Activated naive CD4-positive, alpha-beta T cell treated with anti-CD3 and anti-CD28 coated beads, Interleukin-2, amount 50 U/mL, for 24 hours (primary cell): ENCODE measurements around the gene RAB4A.
"Not testable (repeated sequence)": the region's sequence is repeated elsewhere in the genome, so short reads cannot be mapped to it uniquely, and the experiment has no call there.

Source experiments
- H3K27ac Mint-ChIP-seq: one replicate; pipeline ENCODE4 v1.8.0; 2021; ENCODE audit warnings: mild to moderate bottlenecking, mixed read lengths
- H3K27me3 Mint-ChIP-seq: one replicate; pipeline ENCODE4 v1.8.0; 2021; ENCODE audit warnings: mixed read lengths
- H3K36me3 Mint-ChIP-seq: one replicate; pipeline ENCODE4 v1.8.0; 2021; ENCODE audit warnings: mixed read lengths
- H3K4me1 Mint-ChIP-seq: one replicate; pipeline ENCODE4 v1.8.0; 2021; ENCODE audit warnings: mixed read lengths
- H3K4me3 Mint-ChIP-seq: one replicate; pipeline ENCODE4 v1.8.0; 2021; ENCODE audit warnings: mild to moderate bottlenecking, mixed read lengths
- H3K9me3 Mint-ChIP-seq: one replicate; pipeline ENCODE4 v1.8.0; 2021; ENCODE audit warnings: mixed read lengths

RAB4A gene

DNA sequence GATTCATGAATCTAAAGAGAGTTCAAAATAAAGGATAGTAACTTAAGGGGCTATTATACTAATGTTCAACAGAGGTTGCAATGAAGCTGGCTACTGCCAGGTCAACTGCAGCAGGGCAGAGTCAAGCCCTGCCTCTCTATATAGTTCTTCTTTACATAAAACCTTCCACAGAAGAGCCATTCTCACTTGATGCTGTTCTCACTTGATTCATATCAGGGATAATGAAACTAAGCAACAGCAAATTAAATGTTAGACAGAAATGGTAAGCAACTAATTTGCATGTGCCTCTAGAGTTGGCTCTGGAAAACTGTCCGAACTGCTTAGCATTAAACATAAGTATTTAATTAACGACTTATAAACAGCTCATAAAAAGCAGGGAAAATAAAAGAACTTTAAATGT is 54.5 kb downstream of the RAB4A start:
- H3K36me3 Mint-ChIP-seq: peaks cover 18% of the 10 kb centered on the region
- no peaks in the 10 kb centered on the region for H3K27me3 Mint-ChIP-seq
- peak overlapping the region; percentile 13 for H3K27ac Mint-ChIP-seq

GRCh38 chr1:229325853-229326487 is 55.1 kb downstream of the RAB4A start:
- Mint-ChIP-seq H3K27ac (peak overlapping the region; percentile 79), H3K9me3 (no peaks in the 10 kb centered on the region), H3K27me3 (no peaks in the 10 kb centered on the region), H3K36me3 (peaks cover 18% of the 10 kb centered on the region), H3K4me1 (peaks cover 16% of the 10 kb centered on the region), H3K4me3 (peak overlapping the region; percentile 78)

More for the DNA sequence above, 54.5 kb downstream of the RAB4A start:
- Mint-ChIP-seq H3K4me1 (peaks cover 16% of the 10 kb centered on the region), H3K9me3 (no peaks in the 10 kb centered on the region), H3K4me3 (peak overlapping the region; percentile 78)

DNA sequence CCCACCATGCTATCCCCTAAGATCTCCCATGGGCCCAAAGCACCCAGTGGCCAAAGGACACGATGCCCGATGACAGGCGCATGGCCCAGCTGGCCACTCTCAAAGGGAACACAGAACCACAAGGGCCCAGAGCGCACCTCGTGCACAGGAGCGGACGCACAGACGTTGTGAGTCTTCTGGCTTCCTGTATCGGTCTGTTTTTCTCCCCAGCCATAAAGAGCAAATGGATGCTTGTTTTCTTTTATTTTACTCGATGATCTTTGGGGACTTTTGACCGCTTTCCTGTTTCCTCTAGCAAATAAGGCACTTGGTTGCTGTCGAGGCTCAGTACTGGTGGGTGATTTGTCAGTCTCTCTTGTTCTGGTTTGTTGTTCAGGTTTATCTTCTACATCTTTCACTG is 55.7 kb downstream of the RAB4A start:
- no peaks in the 10 kb centered on the region for H3K27me3 Mint-ChIP-seq
- H3K27ac Mint-ChIP-seq: peak overlapping the region; percentile 73
- peaks cover 16% of the 10 kb centered on the region for H3K4me1 Mint-ChIP-seq
- H3K4me3 Mint-ChIP-seq: peak overlapping the region; percentile 64
- H3K9me3 Mint-ChIP-seq: no peaks in the 10 kb centered on the region
- peaks cover 18% of the 10 kb centered on the region for H3K36me3 Mint-ChIP-seq

DNA sequence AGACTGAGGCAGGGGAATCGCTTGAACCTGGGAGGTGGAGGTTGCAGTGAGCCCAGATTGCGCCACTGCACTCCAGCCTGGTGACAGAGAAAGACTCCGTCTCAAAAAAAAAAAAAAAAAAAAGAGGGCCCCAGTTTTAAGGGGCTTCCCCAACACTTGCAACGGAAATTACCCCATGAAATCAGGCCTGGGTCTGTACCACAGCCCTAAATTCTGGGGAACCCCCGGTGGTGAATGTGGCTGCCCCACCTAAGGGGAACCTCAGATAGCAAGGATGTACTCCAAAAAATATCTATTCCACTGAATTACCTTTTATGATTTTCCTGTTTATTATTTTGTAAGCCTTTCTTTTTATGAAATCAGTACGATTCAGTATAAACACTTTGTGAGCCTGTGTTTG is 56.9 kb downstream of the RAB4A start:
- not testable (repeated sequence) for H3K4me3 Mint-ChIP-seq, H3K9me3 Mint-ChIP-seq, H3K27ac Mint-ChIP-seq, H3K27me3 Mint-ChIP-seq
- H3K4me1 Mint-ChIP-seq: peaks cover 16% of the 10 kb centered on the region
- H3K36me3 Mint-ChIP-seq: peaks cover 14% of the 10 kb centered on the region

DNA sequence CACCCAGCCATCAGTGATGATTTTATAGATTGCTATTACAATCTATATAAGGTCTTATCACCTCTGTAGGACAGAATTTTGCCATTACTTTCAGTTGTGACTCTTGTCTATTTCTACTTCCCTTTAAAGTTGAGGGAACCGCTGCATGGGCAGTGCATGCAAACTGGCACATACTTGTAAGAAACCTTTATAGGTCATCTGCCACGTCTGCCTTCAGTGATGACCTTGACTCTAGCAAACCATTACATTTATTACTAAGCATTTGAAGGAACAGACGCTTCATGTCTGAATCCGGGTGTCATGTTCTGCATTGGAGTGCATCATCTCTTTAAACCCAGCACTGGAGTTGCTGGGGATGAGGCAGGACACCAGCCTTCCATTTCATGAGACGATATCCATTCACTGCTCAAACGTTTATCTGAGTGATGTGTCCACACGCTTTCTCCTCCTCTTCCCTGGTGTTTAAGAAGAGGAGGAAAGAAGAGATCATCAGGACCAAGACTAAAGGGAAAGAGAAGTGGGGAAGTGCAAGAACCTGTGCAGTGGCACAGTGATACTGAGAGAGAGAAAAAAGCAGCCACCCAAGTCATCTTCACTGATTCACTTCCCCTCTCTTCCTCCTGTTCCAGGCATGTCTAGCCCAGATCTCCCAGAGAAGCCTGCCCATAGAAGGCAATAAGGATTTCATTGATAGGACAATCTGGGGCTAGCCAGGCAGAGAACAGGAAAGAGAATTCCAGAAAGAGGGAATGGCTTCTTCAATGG is 57.9 kb downstream of the RAB4A start:
- no peak overlapping the region for H3K4me3 Mint-ChIP-seq
- H3K27ac Mint-ChIP-seq: no peak overlapping the region
- peaks cover 16% of the 10 kb centered on the region for H3K4me1 Mint-ChIP-seq
- H3K36me3 Mint-ChIP-seq: peaks cover 15% of the 10 kb centered on the region
- H3K9me3 Mint-ChIP-seq: no peaks in the 10 kb centered on the region
- H3K27me3 Mint-ChIP-seq: no peaks in the 10 kb centered on the region

DNA sequence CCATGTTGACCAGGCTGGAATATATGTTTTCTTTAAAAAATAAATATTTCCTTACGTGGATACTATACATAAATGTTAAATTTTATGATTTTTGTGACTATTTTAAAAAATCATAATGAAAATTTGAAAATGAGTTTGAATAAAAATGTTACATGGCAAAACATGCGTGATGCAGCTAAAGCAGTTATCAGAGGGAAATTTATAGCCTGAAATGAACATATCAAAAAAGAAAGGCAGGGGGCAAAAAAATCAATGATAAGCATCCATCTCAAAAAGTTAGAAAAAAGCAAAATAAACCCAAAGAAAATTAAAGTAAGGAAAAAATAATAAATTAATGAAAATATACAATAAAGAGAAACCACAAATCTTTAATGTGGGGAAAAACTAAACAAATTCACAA is 63.4 kb downstream of the RAB4A start:
- Mint-ChIP-seq H3K36me3 (peaks cover 7% of the 10 kb centered on the region), H3K27me3 (no peaks in the 10 kb centered on the region), H3K4me3 (no peak overlapping the region), H3K27ac (no peak overlapping the region), H3K4me1 (peaks cover 21% of the 10 kb centered on the region), H3K9me3 (no peaks in the 10 kb centered on the region)

GRCh38 chr1:229334716-229335115 is 63.8 kb downstream of the RAB4A start:
- H3K4me3 Mint-ChIP-seq: no peak overlapping the region
- peaks cover 25% of the 10 kb centered on the region for H3K4me1 Mint-ChIP-seq
- peaks cover 7% of the 10 kb centered on the region for H3K36me3 Mint-ChIP-seq
- H3K27ac Mint-ChIP-seq: no peak overlapping the region
- no peaks in the 10 kb centered on the region for H3K27me3 Mint-ChIP-seq
- H3K9me3 Mint-ChIP-seq: no peaks in the 10 kb centered on the region

GRCh38 chr1:229336345-229336744 is 65.4 kb downstream of the RAB4A start:
- Mint-ChIP-seq H3K9me3 (no peaks in the 10 kb centered on the region), H3K4me3 (no peak overlapping the region), H3K27ac (no peak overlapping the region), H3K27me3 (no peaks in the 10 kb centered on the region), H3K4me1 (peaks cover 38% of the 10 kb centered on the region), H3K36me3 (peaks cover 7% of the 10 kb centered on the region)

DNA sequence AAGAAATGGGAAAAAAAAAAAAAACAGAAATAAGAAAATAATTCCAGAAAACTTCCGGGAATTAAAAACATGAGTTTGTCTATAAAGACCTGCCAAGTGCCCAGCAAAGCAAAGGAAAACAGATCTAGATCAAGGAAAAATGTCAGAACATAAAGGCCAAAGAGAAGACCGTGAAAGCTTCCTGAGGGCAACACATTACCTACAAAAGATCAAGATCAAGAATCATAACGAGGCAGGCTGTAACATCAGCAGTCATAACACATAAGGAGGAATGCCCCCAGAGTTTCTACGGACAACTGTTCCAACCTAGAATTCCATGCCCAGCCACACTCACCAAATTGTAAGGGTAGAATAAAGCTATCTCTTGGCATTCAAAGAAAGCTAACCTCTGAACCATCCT is 68.2 kb downstream of the RAB4A start:
- no peaks in the 10 kb centered on the region for H3K9me3 Mint-ChIP-seq
- peak overlapping the region; percentile 25 for H3K27ac Mint-ChIP-seq
- peaks cover 6% of the 10 kb centered on the region for H3K36me3 Mint-ChIP-seq
- H3K4me3 Mint-ChIP-seq: peak overlapping the region; percentile 47
- peaks cover 47% of the 10 kb centered on the region for H3K4me1 Mint-ChIP-seq
- H3K27me3 Mint-ChIP-seq: no peaks in the 10 kb centered on the region

DNA sequence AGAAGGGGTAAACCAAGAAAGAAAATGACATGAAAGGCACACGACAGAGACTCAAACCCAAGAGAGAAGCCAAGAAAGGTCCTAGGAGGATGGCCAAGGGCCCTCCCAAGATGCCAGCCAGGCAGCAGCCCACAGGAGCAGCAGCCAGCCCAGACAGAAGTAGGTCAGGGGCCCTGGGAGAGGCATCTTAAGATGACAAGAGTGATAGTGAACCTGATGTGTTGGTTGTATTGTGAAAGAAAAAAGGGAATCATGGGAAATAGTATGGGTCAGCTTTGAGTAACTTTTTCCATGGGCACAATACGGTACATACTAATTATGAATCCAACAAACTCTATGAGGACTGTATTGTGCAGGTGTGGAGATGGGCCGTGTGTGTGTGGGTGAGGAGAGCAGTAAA is 68.6 kb downstream of the RAB4A start:
- H3K27ac Mint-ChIP-seq: peak overlapping the region; percentile 25
- H3K4me1 Mint-ChIP-seq: peaks cover 47% of the 10 kb centered on the region
- no peaks in the 10 kb centered on the region for H3K27me3 Mint-ChIP-seq
- H3K9me3 Mint-ChIP-seq: no peaks in the 10 kb centered on the region
- peaks cover 4% of the 10 kb centered on the region for H3K36me3 Mint-ChIP-seq
- H3K4me3 Mint-ChIP-seq: peak overlapping the region; percentile 47

GRCh38 chr1:229340496-229340895 is 69.6 kb downstream of the RAB4A start:
- H3K36me3 Mint-ChIP-seq: peaks cover 1% of the 10 kb centered on the region
- H3K27me3 Mint-ChIP-seq: no peaks in the 10 kb centered on the region
- peaks cover 47% of the 10 kb centered on the region for H3K4me1 Mint-ChIP-seq
- H3K27ac Mint-ChIP-seq: no peak overlapping the region
- peak overlapping the region; percentile 69 for H3K4me3 Mint-ChIP-seq
- no peaks in the 10 kb centered on the region for H3K9me3 Mint-ChIP-seq

DNA sequence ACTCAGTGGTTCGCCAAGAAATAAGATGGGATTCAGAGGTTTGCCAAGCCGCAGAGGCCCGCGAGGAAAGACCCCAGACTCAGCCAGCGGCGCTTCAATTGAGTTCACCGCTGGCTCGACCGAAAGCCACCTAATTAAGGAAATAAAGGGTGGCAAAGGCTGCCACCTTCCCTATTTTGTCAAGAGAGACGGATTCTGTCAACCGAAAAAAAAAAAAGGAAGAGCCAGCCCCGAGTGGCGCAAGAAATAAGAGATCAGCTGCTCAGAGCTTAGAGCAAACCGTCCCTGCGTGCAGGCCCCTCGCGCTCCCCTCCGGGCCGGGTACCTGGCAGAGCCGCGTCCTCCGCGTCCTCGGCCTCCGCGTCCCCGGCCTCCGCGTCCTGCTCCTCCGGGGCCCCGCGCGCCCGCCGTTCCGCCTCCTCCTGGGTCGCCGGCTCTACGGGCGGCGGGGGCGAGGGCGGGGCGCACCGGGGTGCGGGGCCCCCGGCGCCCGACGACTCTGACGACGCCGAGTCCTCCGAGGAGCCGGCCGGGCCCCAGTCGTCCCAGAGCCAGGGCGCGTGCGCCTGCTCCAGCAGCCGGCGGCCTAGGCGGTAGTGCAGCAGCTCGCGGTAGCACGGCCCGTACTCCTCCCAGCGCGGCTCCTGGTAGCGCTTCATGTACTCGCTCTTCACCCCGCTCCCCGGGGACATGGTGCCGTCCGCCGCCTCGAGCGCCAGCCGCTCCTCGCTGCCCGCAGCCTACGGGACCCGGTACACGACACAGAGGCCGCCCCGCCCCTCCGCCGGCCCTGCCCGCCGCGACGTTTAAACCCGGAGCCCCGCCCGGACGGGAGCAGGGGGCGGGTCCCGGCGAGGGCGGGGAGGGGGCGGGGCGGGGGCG is 71.1 kb downstream of the RAB4A start:
- no peaks in the 10 kb centered on the region for H3K9me3 Mint-ChIP-seq
- peaks cover 47% of the 10 kb centered on the region for H3K4me1 Mint-ChIP-seq
- peak overlapping the region; percentile 89 for H3K27ac Mint-ChIP-seq
- H3K4me3 Mint-ChIP-seq: peak overlapping the region; percentile 92
- H3K36me3 Mint-ChIP-seq: no peaks in the 10 kb centered on the region
- no peaks in the 10 kb centered on the region for H3K27me3 Mint-ChIP-seq

- no peaks in the 10 kb centered on the region for H3K9me3 Mint-ChIP-seq
- peaks cover 39% of the 10 kb centered on the region for H3K4me1 Mint-ChIP-seq
- H3K27ac Mint-ChIP-seq: peak within 1 kb of the TSS; percentile 78
- no peaks in the 10 kb centered on the region for H3K36me3 Mint-ChIP-seq
- no peaks in the 10 kb centered on the region for H3K27me3 Mint-ChIP-seq
- peak within 1 kb of the TSS; percentile 92 for H3K4me3 Mint-ChIP-seq
Measured at GRCh38 chr1:229342656-229343569, 72.0 kb downstream of the RAB4A start, which contains the start of gene CCSAP. TSS of gene CCSAP (minus strand) at chr1:229343047. CDS start at chr1:229342465, 582 bp downstream.

- H3K36me3 Mint-ChIP-seq: no peaks in the 10 kb centered on the region
- peaks cover under 1% of the 10 kb centered on the region for H3K27me3 Mint-ChIP-seq
- H3K9me3 Mint-ChIP-seq: no peaks in the 10 kb centered on the region
- H3K4me3 Mint-ChIP-seq: peak overlapping the region; percentile 89
- peaks cover 28% of the 10 kb centered on the region for H3K4me1 Mint-ChIP-seq
- H3K27ac Mint-ChIP-seq: no peak overlapping the region
Measured at GRCh38 chr1:229344139-229344538, 73.2 kb downstream of the RAB4A start.
